ENCODE measurements around the gene BCL2L11. TPM values are rescaled to one million over a fixed set of nuclear protein-coding genes. Genes with fewer than 3 reads are reported as not detected.
A peak's percentile ranks its signal among the peaks of the same experiment; 100 is the strongest.

BCL2L11 gene
- total and polyA plus RNA-seq, 9 of the 15 experiments (the other 6 are each of a cell fraction or from before 2014, with no cell fraction given): 2.2 to 18.8 (median 5.0) TPM

DNA sequence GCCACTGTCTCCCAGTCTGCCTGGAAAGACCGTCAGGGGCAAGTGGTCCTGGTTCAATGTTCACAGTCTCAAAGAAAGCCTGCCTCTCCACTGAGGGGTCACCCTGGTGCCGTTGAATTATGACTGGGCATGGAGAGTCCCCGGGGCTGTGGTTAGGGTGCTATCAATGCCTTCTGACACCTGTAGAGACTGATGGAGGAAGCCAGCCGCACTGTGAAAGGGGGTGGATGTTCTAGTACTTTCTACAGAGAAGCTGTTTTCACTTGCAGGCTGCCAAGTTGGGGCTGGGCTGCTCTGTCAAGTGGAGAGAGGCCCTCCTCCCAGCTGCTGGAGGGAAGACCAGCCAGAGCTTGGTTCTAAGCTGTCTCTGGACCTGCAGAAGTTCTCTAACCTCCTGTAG is 80.5 kb downstream of the BCL2L11 start (continued):
- TF ChIP-seq ZFP36 (IDR thresholded peaks at IDR 0.05; ENCODE audit: low read depth, low read length, partially characterized antibody) (no peak), BRD4 (IDR thresholded peaks at IDR 0.05) (no peak), HDAC1 (IDR thresholded peaks at IDR 0.05) (no peak), ZNF668 (CRISPR knock-in tag; IDR thresholded peaks at IDR 0.05) (no peak)

GRCh38 chr2:111202266-111203040 is 81.7 kb downstream of the BCL2L11 start:
- Histone ChIP-seq H3K9me1 (ENCODE audit: control insufficient read depth, insufficient read depth, low read length) (no peaks in the 10 kb centered on the region), H4K20me1 (replicated peaks; ENCODE audit: control insufficient read depth, insufficient read depth, low read length) (no peaks in the 10 kb centered on the region; the same call in 1 of the 2 replicates), H3K4me3 (no peak overlapping the region), H2AFZ (ENCODE audit: low read depth, low read length) (no peak overlapping the region), H3K27me3 (ENCODE audit: control insufficient read depth in 2 of 2, insufficient read depth in 2 of 2, low read length in 2 of 2) (no peaks in the 10 kb centered on the region), H3K4me1 (replicated peaks in 1 of 2; ENCODE audit: control insufficient read depth in 2 of 2, insufficient read depth in 2 of 2, low read length in 2 of 2) (no peaks in the 10 kb centered on the region), H3K27ac (ENCODE audit: extremely low read depth, low read depth, low read length) (no peak overlapping the region), H3K9ac (ENCODE audit: insufficient read depth in 1 of 2, low read depth in 2 of 2, low read length in 2 of 2) (no peak overlapping the region), H3K36me3 (ENCODE audit: control insufficient read depth, insufficient read depth, low read length) (peaks cover 8% of the 10 kb centered on the region; the same call in 1 of the 3 replicates), H3K4me2 (ENCODE audit: insufficient read depth, low read length) (no peak overlapping the region), H3K9me3 (replicated peaks; ENCODE audit: control insufficient read depth, insufficient read depth, low read depth, low read length) (no peaks in the 10 kb centered on the region), H3K79me2 (ENCODE audit: control insufficient read depth, insufficient read depth, low read length) (no peaks in the 10 kb centered on the region)
- FAIRE-seq: peak; percentile 48
- ChIA-PET CTCF (ENCODE audit: low intra/inter-chr PET ratio) (no interaction called here), POLR2A (no interaction called here)
- in situ Hi-C loops (cut with MboI): no loop called here
- intact Hi-C loops (cut with micrococcal nuclease): no loop called here
- no peak for ATAC-seq
- WGBS (ENCODE audit: insufficient coverage, low coverage, missing lambda C conversion rate): 68% methylated on average over 2 of the region's 2 CpGs
- no TSS peak for BruUV-seq (replicated peaks)
- DNase-seq (ENCODE audit: extremely low read depth in 1 of 4, low spot score in 3 of 4): no peak
- TF ChIP-seq PHTF2 (CRISPR knock-in tag; IDR thresholded peaks at IDR 0.05) (no peak), KAT7 (CRISPR knock-in tag; IDR thresholded peaks at IDR 0.05; ENCODE audit: borderline replicate concordance) (no peak), CREB1 (IDR thresholded peaks at IDR 0.05) (no peak), CREB1 (CRISPR knock-in tag; IDR thresholded peaks at IDR 0.05) (no peak), POU5F1 (IDR thresholded peaks at IDR 0.05; ENCODE audit: borderline replicate concordance, low read depth, low read length, partially characterized antibody) (no peak), MYC (IDR thresholded peaks at IDR 0.05; ENCODE audit: low read depth, low read length) (no peak), MYC (CRISPR knock-in tag; IDR thresholded peaks at IDR 0.05; ENCODE audit: borderline replicate concordance, low read depth) (no peak), SIX5 (IDR thresholded peaks at IDR 0.05; ENCODE audit: borderline replicate concordance in 1 of 2, insufficient read depth in 1 of 2, low read depth in 1 of 2, low read length in 2 of 2) (no peak), SREBF2 (CRISPR knock-in tag; IDR thresholded peaks at IDR 0.05) (no peak), HBP1 (CRISPR knock-in tag; IDR thresholded peaks at IDR 0.05) (no peak), ELF2 (CRISPR knock-in tag; IDR thresholded peaks at IDR 0.05) (no peak), MTA2 (IDR thresholded peaks at IDR 0.05; ENCODE audit: low read depth) (no peak), ZNF316 (IDR thresholded peaks at IDR 0.05) (no peak), SNRNP70 (optimal IDR thresholded peaks at IDR 0.05; ENCODE audit: low read depth, low read length) (no peak), NCOA6 (IDR thresholded peaks at IDR 0.05) (no peak), SETDB1 (IDR thresholded peaks at IDR 0.05; ENCODE audit: low read length) (no peak)
- TF ChIP-seq, protein P1, sequence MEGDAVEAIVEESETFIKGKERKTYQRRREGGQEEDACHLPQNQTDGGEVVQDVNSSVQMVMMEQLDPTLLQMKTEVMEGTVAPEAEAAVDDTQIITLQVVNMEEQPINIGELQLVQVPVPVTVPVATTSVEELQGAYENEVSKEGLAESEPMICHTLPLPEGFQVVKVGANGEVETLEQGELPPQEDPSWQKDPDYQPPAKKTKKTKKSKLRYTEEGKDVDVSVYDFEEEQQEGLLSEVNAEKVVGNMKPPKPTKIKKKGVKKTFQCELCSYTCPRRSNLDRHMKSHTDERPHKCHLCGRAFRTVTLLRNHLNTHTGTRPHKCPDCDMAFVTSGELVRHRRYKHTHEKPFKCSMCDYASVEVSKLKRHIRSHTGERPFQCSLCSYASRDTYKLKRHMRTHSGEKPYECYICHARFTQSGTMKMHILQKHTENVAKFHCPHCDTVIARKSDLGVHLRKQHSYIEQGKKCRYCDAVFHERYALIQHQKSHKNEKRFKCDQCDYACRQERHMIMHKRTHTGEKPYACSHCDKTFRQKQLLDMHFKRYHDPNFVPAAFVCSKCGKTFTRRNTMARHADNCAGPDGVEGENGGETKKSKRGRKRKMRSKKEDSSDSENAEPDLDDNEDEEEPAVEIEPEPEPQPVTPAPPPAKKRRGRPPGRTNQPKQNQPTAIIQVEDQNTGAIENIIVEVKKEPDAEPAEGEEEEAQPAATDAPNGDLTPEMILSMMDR (IDR thresholded peaks at IDR 0.05 in 2 of 3, conservative IDR thresholded peaks at IDR 0.05 in 1 of 3; ENCODE audit: insufficient read depth in 2 of 3, low read depth in 1 of 3, low read length in 3 of 3): no peak
